Myocyte (in vitro differentiated cells): ENCODE data around the gene ZNF341. TPM values are rescaled to one million over a fixed set of nuclear protein-coding genes. Genes with fewer than 3 reads are reported as not detected.

Source experiments
- DNase-seq: peaks from one replicate; pipeline ENCODE4 v3.0.0-alpha.2; 2012; ENCODE audit warnings: low read depth
- total RNA-seq: library from RNA; depleted of rRNA; stranded (reverse); fragments of >200 nt; gene quantifications from 2 replicates; pipeline ENCODE4 v1.2.3, GENCODE V29; 2014

Gene ZNF341
- total RNA-seq, 1 donor from 2014 or later = 2.0 TPM

DNA sequence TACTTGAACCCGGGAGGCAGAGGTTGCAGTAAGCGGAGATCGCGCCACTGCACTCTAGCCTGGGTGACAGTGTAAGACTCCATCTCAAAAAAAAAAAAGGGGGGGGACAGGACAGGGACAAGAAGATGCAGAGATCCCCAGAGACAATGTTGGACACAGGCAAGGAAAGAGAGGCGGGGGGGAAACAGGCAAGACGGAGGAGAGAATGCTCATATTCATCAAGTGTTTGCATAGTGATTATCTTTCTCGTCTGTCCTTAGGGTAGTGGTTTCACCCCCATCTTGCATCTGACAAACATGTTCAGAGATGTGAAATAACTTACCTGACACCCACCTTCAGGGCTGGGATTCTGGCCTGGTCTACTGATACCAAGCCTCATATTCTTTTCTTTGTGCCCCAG lies 108.4 kb downstream of the ZNF341 start:
- no peak for DNase-seq

DNA sequence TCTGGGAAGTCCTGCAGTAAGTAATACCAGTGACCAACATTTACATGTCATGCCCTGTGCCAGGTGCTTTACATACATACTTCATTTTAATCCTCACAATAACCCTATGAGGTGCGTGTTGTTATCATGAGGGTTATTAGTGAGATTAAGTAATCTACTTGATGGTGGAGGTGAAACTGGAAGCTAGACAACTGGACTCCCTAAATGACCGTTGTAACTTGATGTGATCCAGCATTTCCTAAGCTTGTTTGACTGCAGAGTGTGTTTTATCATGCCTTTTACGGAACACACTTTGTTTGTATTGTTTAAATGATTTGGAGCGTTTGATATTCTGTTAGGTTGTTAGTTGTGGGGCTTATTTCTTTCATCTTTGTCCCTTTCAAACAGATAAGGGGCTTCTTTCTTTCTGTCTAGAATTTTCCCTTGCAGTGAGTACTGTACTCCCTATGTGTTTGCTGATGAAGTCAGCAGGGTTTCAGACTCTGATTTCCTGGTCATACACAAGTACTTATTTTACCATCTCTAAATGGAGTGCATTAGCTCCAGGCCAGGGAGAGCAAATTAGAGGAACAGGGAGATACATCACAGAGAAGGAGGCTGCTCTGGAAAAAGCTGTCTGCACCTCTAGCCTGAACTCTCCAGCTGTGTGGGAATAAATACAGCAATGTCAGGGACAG lies 109.1 kb downstream of the ZNF341 start:
- DNase-seq = no peak

GRCh38 chr20:33841436-33841799 lies 109.6 kb downstream of the ZNF341 start:
- no peak for DNase-seq

Other genes with a start within 250 kb of the ZNF341 start
- gene CBFA2T2, start 241.9 kb upstream of the ZNF341 start, total RNA-seq = 12.4 and 14.3 TPM in 2 replicates
- gene C20orf144, start 69.7 kb upstream of the ZNF341 start, total RNA-seq = 0.24 TPM in 1 of 2 replicates, not detected in the other
- 0.10 TPM in 1 of 2 replicates, not detected in the other for gene ACTL10, start 65.1 kb upstream of the ZNF341 start, total RNA-seq
- gene NECAB3, start 57.6 kb upstream of the ZNF341 start, total RNA-seq = 186 and 221 TPM in 2 replicates
- 4.3 and 6.0 TPM in 2 replicates for gene E2F1, start 45.6 kb upstream of the ZNF341 start, total RNA-seq
- 4.8 and 6.4 TPM in 2 replicates for gene PXMP4, start 11.7 kb upstream of the ZNF341 start, total RNA-seq
- 78.0 and 88.5 TPM in 2 replicates for gene CHMP4B, start 79.4 kb downstream of the ZNF341 start, total RNA-seq